Measurements from ENCODE around the gene FBXO34. TPM values are rescaled to one million over a fixed set of nuclear protein-coding genes. Genes with fewer than 3 reads are reported as not detected.

FBXO34 gene
- total and polyA plus RNA-seq, 9 of the 15 experiments (the other 6 are each of a cell fraction or from before 2014, with no cell fraction given): 6.3 to 24.9 (median 16.2) TPM

GRCh38 chr14:55294603-55295002 is 23.4 kb downstream of the FBXO34 start:
- no peak for TF ChIP-seq TEAD1 (CRISPR knock-in tag; IDR thresholded peaks at IDR 0.05)
- no peak for TF ChIP-seq RBBP5 (IDR thresholded peaks at IDR 0.05; ENCODE audit: borderline replicate concordance, insufficient read depth, low read length, poor library complexity, severe bottlenecking)
- TF ChIP-seq FOXO4 (CRISPR knock-in tag; IDR thresholded peaks at IDR 0.05): no peak
- TF ChIP-seq THAP7 (CRISPR knock-in tag; IDR thresholded peaks at IDR 0.05): no peak
- TF ChIP-seq, protein P1, sequence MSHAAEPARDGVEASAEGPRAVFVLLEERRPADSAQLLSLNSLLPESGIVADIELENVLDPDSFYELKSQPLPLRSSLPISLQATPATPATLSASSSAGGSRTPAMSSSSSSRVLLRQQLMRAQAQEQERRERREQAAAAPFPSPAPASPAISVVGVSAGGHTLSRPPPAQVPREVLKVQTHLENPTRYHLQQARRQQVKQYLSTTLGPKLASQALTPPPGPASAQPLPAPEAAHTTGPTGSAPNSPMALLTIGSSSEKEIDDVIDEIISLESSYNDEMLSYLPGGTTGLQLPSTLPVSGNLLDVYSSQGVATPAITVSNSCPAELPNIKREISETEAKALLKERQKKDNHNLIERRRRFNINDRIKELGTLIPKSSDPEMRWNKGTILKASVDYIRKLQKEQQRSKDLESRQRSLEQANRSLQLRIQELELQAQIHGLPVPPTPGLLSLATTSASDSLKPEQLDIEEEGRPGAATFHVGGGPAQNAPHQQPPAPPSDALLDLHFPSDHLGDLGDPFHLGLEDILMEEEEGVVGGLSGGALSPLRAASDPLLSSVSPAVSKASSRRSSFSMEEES (CRISPR knock-in tag; IDR thresholded peaks at IDR 0.05): no peak
- TF ChIP-seq ARNT (IDR thresholded peaks at IDR 0.05): no peak
- TF ChIP-seq, protein P2, sequence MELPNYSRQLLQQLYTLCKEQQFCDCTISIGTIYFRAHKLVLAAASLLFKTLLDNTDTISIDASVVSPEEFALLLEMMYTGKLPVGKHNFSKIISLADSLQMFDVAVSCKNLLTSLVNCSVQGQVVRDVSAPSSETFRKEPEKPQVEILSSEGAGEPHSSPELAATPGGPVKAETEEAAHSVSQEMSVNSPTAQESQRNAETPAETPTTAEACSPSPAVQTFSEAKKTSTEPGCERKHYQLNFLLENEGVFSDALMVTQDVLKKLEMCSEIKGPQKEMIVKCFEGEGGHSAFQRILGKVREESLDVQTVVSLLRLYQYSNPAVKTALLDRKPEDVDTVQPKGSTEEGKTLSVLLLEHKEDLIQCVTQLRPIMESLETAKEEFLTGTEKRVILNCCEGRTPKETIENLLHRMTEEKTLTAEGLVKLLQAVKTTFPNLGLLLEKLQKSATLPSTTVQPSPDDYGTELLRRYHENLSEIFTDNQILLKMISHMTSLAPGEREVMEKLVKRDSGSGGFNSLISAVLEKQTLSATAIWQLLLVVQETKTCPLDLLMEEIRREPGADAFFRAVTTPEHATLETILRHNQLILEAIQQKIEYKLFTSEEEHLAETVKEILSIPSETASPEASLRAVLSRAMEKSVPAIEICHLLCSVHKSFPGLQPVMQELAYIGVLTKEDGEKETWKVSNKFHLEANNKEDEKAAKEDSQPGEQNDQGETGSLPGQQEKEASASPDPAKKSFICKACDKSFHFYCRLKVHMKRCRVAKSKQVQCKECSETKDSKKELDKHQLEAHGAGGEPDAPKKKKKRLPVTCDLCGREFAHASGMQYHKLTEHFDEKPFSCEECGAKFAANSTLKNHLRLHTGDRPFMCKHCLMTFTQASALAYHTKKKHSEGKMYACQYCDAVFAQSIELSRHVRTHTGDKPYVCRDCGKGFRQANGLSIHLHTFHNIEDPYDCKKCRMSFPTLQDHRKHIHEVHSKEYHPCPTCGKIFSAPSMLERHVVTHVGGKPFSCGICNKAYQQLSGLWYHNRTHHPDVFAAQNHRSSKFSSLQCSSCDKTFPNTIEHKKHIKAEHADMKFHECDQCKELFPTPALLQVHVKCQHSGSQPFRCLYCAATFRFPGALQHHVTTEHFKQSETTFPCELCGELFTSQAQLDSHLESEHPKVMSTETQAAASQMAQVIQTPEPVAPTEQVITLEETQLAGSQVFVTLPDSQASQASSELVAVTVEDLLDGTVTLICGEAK (IDR thresholded peaks at IDR 0.05): no peak
- TF ChIP-seq, protein P2 (CRISPR knock-in tag; IDR thresholded peaks at IDR 0.05): no peak
- no peak for TF ChIP-seq HMG20B (CRISPR knock-in tag; IDR thresholded peaks at IDR 0.05)
- H3K79me2 ChIP-seq (ENCODE audit: control insufficient read depth, insufficient read depth, low read length): peaks cover 68% of the 10 kb centered on the region
- ATAC-seq (no peak), DNase-seq (ENCODE audit: extremely low read depth in 1 of 4, low spot score in 3 of 4) (no peak), FAIRE-seq (no peak)
- no peak overlapping the region for H3K4me2 ChIP-seq (ENCODE audit: insufficient read depth, low read length)
- no peak overlapping the region for H3K27ac ChIP-seq (ENCODE audit: extremely low read depth, low read depth, low read length)
- H3K27me3 ChIP-seq (ENCODE audit: control insufficient read depth in 2 of 2, insufficient read depth in 2 of 2, low read length in 2 of 2): no peaks in the 10 kb centered on the region
- peaks cover 4% of the 10 kb centered on the region; the same call in 1 of the 2 replicates for H4K20me1 ChIP-seq (replicated peaks; ENCODE audit: control insufficient read depth, insufficient read depth, low read length)
- no TSS peak for BruUV-seq (replicated peaks)
- H3K9me3 ChIP-seq (replicated peaks; ENCODE audit: control insufficient read depth, insufficient read depth, low read depth, low read length): no peaks in the 10 kb centered on the region
- H2AFZ ChIP-seq (ENCODE audit: low read depth, low read length): no peak overlapping the region
- H3K9me1 ChIP-seq (ENCODE audit: control insufficient read depth, insufficient read depth, low read length): no peaks in the 10 kb centered on the region
- ChIA-PET CTCF (ENCODE audit: low intra/inter-chr PET ratio) (no interaction called here), POLR2A (interaction anchor here (0.6 kb wide), 1 partner anchor 55 kb away, joined by 3 read pairs; no protein-coding TSS in a partner anchor)
- H3K36me3 ChIP-seq (ENCODE audit: control insufficient read depth, insufficient read depth, low read length): peaks cover 11% of the 10 kb centered on the region; the same call in 1 of the 3 replicates
- H3K9ac ChIP-seq (ENCODE audit: insufficient read depth in 1 of 2, low read depth in 2 of 2, low read length in 2 of 2): no peak overlapping the region
- intact Hi-C loops (cut with micrococcal nuclease): no loop called here
- 94% methylated on average over 3 of the region's 3 CpGs for WGBS (ENCODE audit: insufficient coverage, low coverage, missing lambda C conversion rate)
- H3K4me1 ChIP-seq (replicated peaks in 1 of 2; ENCODE audit: control insufficient read depth in 2 of 2, insufficient read depth in 2 of 2, low read length in 2 of 2): no peaks in the 10 kb centered on the region
- H3K4me3 ChIP-seq: no peak overlapping the region
- in situ Hi-C loops (cut with MboI): no loop called here
